ENCODE results near the gene SPX.

SPX gene

DNA sequence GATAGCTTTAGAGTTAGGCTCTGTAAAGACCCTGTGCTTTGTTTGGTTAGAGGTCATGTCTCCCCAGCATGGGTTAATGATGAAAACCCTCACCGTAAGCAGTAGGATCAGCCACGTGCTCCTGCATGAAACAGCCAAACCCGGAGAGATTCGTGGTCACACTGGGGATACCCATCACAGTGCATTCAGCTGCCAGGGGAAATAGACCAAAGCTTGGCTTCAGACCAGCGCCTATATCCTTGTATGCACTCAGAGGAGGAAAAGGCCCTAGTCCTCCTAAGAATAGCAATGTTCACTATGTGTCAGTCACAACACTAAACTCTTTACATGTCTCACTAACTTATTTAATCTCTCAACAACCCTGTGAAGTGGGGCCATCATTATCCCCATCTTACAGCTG, 16.3 kb downstream of the SPX start:
- POLR2A ChIA-PET: no interaction called here
- CTCF ChIA-PET: no interaction called here
- no peak overlapping the region for H3K4me3 ChIP-seq (ENCODE audit: low read depth, low read length)
- TF ChIP-seq, protein P1, sequence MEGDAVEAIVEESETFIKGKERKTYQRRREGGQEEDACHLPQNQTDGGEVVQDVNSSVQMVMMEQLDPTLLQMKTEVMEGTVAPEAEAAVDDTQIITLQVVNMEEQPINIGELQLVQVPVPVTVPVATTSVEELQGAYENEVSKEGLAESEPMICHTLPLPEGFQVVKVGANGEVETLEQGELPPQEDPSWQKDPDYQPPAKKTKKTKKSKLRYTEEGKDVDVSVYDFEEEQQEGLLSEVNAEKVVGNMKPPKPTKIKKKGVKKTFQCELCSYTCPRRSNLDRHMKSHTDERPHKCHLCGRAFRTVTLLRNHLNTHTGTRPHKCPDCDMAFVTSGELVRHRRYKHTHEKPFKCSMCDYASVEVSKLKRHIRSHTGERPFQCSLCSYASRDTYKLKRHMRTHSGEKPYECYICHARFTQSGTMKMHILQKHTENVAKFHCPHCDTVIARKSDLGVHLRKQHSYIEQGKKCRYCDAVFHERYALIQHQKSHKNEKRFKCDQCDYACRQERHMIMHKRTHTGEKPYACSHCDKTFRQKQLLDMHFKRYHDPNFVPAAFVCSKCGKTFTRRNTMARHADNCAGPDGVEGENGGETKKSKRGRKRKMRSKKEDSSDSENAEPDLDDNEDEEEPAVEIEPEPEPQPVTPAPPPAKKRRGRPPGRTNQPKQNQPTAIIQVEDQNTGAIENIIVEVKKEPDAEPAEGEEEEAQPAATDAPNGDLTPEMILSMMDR (IDR thresholded peaks at IDR 0.05; ENCODE audit: insufficient read depth, low read length, missing control alignments): no peak
- no peak for DNase-seq (ENCODE audit: low read depth, low spot score)

DNA sequence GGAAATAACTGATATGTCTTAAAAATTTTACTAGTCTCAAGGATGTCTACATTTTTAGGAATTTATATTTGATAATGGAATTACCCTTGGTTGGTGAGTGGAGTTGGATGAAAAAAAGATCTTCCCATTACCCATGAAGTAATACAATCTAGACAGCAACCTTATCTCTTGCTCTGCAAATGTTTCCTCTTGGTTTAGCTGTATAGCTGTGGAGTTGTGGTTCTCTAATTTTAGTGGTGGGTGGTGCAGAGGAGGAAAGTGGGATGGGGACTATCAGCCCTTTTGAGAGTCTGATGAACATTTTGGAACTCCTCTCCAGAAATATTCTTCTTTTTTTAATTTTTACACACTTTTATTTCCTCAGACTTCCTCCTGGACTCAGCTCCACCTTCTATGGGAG, 17.1 kb downstream of the SPX start:
- H3K4me3 ChIP-seq (ENCODE audit: low read depth, low read length): no peak overlapping the region
- no peak for DNase-seq (ENCODE audit: low read depth, low spot score)
- ChIA-PET POLR2A (no interaction called here), CTCF (no interaction called here)
- TF ChIP-seq, protein P1 (IDR thresholded peaks at IDR 0.05; ENCODE audit: insufficient read depth, low read length, missing control alignments): no peak

DNA sequence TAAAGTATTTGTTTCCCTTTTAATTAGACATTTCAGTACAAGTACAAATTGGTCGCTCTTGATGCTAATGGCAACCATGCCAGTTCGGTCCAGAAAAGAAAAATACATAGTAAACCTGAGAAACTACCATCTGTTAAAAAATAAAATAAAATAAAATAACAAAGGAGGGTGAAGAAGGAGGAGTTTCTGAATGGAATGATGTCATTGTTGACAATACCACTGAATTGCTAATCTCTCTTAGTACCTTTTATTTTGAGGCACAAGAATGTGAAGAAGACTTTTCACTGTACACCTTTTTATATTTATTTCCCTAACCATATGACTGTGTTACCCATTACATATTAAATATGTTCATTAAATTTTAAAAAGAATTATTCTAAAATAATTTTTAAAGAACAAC, 19.5 kb downstream of the SPX start:
- no peak for DNase-seq (ENCODE audit: low read depth, low spot score)
- H3K4me3 ChIP-seq (ENCODE audit: low read depth, low read length): no peak overlapping the region
- CTCF ChIA-PET: no interaction called here
- POLR2A ChIA-PET: no interaction called here
- TF ChIP-seq, protein P1 (IDR thresholded peaks at IDR 0.05; ENCODE audit: insufficient read depth, low read length, missing control alignments): no peak

DNA sequence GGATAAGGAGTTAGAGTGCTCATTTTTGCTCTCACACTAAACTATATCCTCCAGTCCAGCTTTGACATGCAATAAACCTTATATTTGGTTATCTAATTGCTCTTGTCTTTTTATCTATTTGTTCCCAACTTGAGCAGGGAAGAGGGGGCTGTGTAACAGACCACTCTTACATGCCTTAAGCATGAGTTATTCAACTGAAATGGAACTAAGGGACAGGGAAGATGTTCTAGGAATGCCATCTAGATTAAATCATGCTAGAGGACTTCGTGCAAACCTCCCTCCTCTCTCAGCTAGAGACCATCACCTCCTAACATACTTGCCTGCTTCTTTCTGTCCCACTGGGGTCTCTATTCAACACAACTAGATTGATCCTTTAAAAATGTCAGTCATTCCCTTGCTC, 20.6 kb downstream of the SPX start:
- ChIA-PET POLR2A (no interaction called here), CTCF (no interaction called here)
- H3K4me3 ChIP-seq (ENCODE audit: low read depth, low read length): no peak overlapping the region
- TF ChIP-seq, protein P1 (IDR thresholded peaks at IDR 0.05; ENCODE audit: insufficient read depth, low read length, missing control alignments): no peak
- no peak for DNase-seq (ENCODE audit: low read depth, low spot score)

DNA sequence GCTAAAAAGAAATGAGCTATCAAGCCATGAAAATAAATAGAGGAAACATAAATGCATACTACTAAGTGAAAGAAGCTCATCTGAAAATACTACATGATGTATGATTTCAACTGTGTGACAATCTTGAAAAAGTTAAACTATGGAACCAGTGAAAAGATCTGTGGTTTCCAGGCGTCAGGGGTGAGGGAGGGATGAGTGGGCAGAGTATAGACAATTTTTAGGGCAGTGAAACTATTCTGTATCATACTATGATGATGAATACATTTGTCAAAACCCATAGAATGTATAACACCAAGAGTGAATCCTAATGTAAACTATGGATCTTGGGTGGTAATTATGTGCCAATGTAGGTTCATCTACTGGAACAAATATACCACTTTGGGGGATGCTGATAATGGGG, 21.3 kb downstream of the SPX start:
- CTCF ChIA-PET: no interaction called here
- TF ChIP-seq, protein P1 (IDR thresholded peaks at IDR 0.05; ENCODE audit: insufficient read depth, low read length, missing control alignments): no peak
- POLR2A ChIA-PET: no interaction called here
- no peak for DNase-seq (ENCODE audit: low read depth, low spot score)
- H3K4me3 ChIP-seq (ENCODE audit: low read depth, low read length): no peak overlapping the region

DNA sequence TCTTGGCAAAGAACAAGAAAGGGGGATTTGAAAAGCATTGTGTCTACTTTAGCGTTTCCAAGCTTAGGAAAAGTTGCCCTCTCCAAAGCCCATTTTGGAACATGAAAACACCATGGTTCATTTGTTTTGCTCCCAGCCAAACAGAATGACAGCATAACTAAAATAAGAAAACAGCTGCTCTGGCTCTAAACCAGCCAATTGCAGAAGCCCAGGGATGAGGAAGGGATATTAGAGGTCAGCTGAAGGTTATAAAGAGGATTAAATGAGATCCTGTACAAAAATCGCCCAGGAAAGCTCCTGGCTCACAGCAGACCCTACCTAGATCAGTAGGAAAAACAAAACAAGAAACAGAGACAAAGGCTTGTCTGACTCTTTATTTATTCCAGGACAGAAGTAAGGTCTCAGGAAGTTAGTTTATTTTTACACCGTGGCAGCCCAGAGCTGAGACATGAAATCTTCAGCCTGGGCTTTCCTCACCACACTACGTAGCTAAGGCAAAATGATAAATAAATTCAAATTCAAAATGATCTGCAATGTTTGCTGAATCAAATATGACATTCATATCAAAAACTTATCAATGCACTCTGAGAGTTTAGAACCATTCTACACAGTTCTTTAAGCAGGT, 25.9 kb downstream of the SPX start:
- no peak for DNase-seq (ENCODE audit: low read depth, low spot score)
- H3K4me3 ChIP-seq (ENCODE audit: low read depth, low read length): no peak overlapping the region
- TF ChIP-seq, protein P1 (IDR thresholded peaks at IDR 0.05; ENCODE audit: insufficient read depth, low read length, missing control alignments): no peak
- ChIA-PET POLR2A (interaction anchor here (0.6 kb wide), 1 partner anchor 33 kb away, joined by 3 read pairs; no protein-coding TSS in a partner anchor), CTCF (no interaction called here)
